Nephron progenitor cell (in vitro differentiated cells): Measurements from ENCODE around the gene COL20A1.

Experiments
- DNase-seq: peaks from one replicate; pipeline ENCODE4 v3.0.0; 2021
- H3K27ac Mint-ChIP-seq: 2 replicates; pipeline ENCODE4 v1.8.0; 2021; ENCODE audit warnings: mild to moderate bottlenecking, moderate library complexity, mixed read lengths
- H3K27me3 Mint-ChIP-seq: 2 replicates; pipeline ENCODE4 v1.8.0; 2021; ENCODE audit warnings: mild to moderate bottlenecking, low read depth, mixed read lengths; ENCODE audit not compliant: poor library complexity
- H3K36me3 Mint-ChIP-seq: 2 replicates; pipeline ENCODE4 v1.8.0; 2021; ENCODE audit warnings: low read depth, mixed read lengths
- H3K4me1 Mint-ChIP-seq: 2 replicates; pipeline ENCODE4 v1.8.0; 2021; ENCODE audit warnings: mixed read lengths
- H3K4me3 Mint-ChIP-seq: 2 replicates; pipeline ENCODE4 v1.8.0; 2021; ENCODE audit warnings: mild to moderate bottlenecking, moderate library complexity, mixed read lengths
- H3K9me3 Mint-ChIP-seq: 2 replicates; pipeline ENCODE4 v1.8.0; 2021; ENCODE audit warnings: mild to moderate bottlenecking, moderate library complexity, mixed read lengths
- CTCF ChIP-seq: fragments of 200-600 bp; sonication (generic); IDR thresholded peaks from 2 replicates; pipeline ENCODE4 v1.5.0; 2021; ENCODE audit warnings: antibody characterized with exemption

Gene COL20A1

GRCh38 chr20:63292904-63293303, at the start of gene COL20A1:
TSS of gene COL20A1 (plus strand) at chr20:63293186. CDS start at chr20:63295108, 1,922 bp downstream.
- Mint-ChIP-seq H3K27me3 (peaks cover 29% of the 10 kb centered on the region), H3K9me3 (no peaks in the 10 kb centered on the region), H3K4me1 (peaks cover 5% of the 10 kb centered on the region), H3K4me3 (no peak within 1 kb of the TSS), H3K27ac (no peak within 1 kb of the TSS), H3K36me3 (no peaks in the 10 kb centered on the region)
- no peak for DNase-seq
- no peak for TF ChIP-seq CTCF

DNA sequence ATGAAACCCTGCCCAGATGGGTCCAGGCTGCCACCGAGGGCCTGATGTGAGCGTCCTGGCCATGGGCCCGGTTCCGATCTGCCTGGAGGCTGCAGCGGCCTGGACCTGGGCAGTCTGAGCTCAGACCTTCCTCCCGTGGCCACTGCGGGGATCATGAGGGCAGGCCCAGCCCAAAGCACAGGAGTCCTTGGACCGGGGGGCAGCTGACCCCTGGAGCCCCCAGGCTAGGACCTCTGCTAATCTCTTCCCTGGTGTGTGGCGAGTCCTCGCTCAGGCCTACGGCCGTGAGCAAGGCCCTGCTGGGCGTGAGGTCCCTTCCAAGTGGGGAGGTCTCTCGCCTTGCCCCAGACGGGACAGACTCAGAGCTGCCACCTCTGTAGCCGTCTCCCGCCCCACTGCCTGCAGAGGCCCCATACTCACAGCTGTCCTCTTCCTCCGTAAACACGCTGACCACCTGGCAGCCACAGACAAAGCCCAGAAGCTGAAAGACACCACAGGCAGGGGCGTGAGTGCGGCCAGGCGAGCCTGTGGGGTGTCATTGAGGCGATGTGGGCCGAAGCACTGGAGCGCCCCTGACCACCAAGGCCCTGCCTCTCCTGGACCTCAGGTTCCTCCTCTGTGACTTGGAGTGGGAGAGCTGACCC, 49.3 kb upstream of the COL20A1 start:
- TF ChIP-seq CTCF, result no peak
- H3K4me3 Mint-ChIP-seq, result no peak overlapping the region
- peaks cover 3% of the 10 kb centered on the region for H3K27me3 Mint-ChIP-seq
- peaks cover 49% of the 10 kb centered on the region for H3K4me1 Mint-ChIP-seq
- H3K36me3 Mint-ChIP-seq, result peaks cover 3% of the 10 kb centered on the region
- no peak overlapping the region for H3K27ac Mint-ChIP-seq
- peaks cover 3% of the 10 kb centered on the region for H3K9me3 Mint-ChIP-seq
- DNase-seq, result no peak

DNA sequence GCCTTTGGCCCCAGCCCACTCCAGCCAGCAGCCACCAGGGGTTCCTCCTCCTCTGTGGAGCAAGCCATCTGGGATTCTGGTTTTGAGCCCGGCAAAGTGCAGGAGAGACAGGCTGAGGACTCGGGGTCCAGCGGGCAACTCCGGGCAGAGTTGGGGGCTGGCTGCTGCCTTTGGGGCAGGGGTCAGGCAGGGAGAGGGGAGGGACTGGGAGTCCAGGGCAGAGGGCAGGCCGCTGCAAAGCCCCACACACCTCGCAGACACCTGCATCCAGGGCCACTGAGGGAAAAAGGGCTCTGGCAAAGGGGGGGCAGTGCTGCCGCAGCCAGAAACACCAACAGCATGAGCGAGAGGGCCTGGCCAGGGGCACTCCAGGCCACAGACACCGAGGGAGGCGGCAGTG, 48.5 kb upstream of the COL20A1 start:
- H3K27me3 Mint-ChIP-seq, result peaks cover 6% of the 10 kb centered on the region
- H3K4me3 Mint-ChIP-seq, result no peak overlapping the region
- TF ChIP-seq CTCF, result no peak
- H3K36me3 Mint-ChIP-seq, result peaks cover 11% of the 10 kb centered on the region
- H3K4me1 Mint-ChIP-seq, result peaks cover 56% of the 10 kb centered on the region
- no peak overlapping the region for H3K27ac Mint-ChIP-seq
- DNase-seq, result no peak
- peaks cover 8% of the 10 kb centered on the region for H3K9me3 Mint-ChIP-seq

DNA sequence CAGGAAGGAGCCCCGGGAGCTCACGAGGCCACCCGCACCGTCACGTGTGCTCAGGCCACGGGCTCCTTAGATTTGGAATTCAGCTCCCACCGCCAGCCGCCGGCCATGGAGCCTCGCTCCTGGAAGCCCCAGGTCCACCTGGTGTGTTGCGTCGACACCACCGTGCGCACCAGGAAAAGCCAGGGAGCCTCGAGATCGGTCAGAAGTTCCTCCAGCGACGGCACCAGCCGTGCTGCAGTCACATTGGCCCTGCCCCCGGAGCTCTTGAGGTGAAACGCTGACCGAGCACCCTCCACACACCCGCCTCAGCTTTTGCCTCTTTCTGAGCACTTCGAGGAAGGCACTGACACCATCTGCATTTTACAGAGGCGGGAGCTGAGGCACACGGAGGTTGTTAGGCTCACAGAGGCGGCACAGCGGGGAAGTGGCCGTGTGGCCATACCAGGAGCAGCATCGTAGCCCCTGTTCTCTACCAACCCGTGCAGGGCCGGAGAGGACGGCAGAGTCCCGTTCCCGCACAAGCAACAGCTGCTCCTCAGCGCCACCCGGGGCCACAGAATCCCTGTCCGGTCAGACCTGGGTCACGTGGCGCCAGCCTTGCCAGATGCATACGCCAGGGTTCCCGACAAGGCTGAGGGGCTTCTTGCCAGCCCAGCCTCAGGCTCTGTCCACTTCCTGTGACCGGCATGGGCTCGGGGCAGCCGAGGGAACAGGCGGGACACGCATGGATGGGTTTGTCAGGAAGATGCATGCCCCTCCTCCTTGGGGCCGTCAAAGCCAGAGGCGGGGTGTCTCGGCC, 46.3 kb upstream of the COL20A1 start:
- Mint-ChIP-seq H3K4me3 (no peak overlapping the region), H3K27ac (no peak overlapping the region), H3K27me3 (peaks cover 13% of the 10 kb centered on the region), H3K36me3 (peaks cover 19% of the 10 kb centered on the region), H3K4me1 (peaks cover 71% of the 10 kb centered on the region), H3K9me3 (peaks cover 23% of the 10 kb centered on the region)
- TF ChIP-seq CTCF, result no peak
- peak; percentile 70 for DNase-seq

GRCh38 chr20:63247671-63248228, 45.2 kb upstream of the COL20A1 start:
- H3K36me3 Mint-ChIP-seq, result peaks cover 19% of the 10 kb centered on the region
- H3K4me1 Mint-ChIP-seq, result peaks cover 70% of the 10 kb centered on the region
- peaks cover 24% of the 10 kb centered on the region for H3K27me3 Mint-ChIP-seq
- H3K27ac Mint-ChIP-seq, result no peak overlapping the region
- TF ChIP-seq CTCF, result no peak
- no peak overlapping the region for H3K4me3 Mint-ChIP-seq
- peaks cover 23% of the 10 kb centered on the region for H3K9me3 Mint-ChIP-seq
- no peak for DNase-seq
